Measurements from ENCODE around the gene NPAS2. TPM values are rescaled to one million over a fixed set of nuclear protein-coding genes. Genes with fewer than 3 reads are reported as not detected.

NPAS2 gene
- total and polyA plus RNA-seq, 2 of the 8 experiments (the other 6 are each of a cell fraction or from before 2014, with no cell fraction given), result 1.8 to 1.9 TPM

GRCh38 chr2:100940240-100940639, 120.3 kb downstream of the NPAS2 start:
- Histone ChIP-seq H3K18ac (ENCODE audit: extremely low read depth, low read length) (no peak overlapping the region), H4K91ac (replicated peaks; ENCODE audit: insufficient read length, low read length) (no peak overlapping the region), H2BK5ac (ENCODE audit: low read depth, low read length) (no peak overlapping the region), H3K23ac (ENCODE audit: insufficient read length) (no peak overlapping the region), H3K4me3 (ENCODE audit: extremely low read depth in 1 of 4, insufficient read depth in 2 of 4, low read depth in 3 of 4, low read length in 4 of 4) (no peak overlapping the region), H3K4me2 (ENCODE audit: insufficient read depth in 1 of 2, low read depth in 2 of 2, low read length in 2 of 2) (no peak overlapping the region), H3K79me2 (ENCODE audit: control insufficient read depth in 1 of 2, insufficient read depth in 2 of 2, low read length in 2 of 2) (no peaks in the 10 kb centered on the region), H3K56ac (replicated peaks; ENCODE audit: insufficient read length, low read depth, low read length) (no peak overlapping the region), H4K5ac (ENCODE audit: insufficient read length, low read depth, low read length) (no peak overlapping the region), H3K27me3 (replicated peaks in 1 of 4; ENCODE audit: control insufficient read depth in 3 of 4, extremely low read depth in 1 of 4, insufficient read depth in 3 of 4, low read length in 3 of 4) (no peaks in the 10 kb centered on the region), H3K4me1 (replicated peaks in 1 of 4; ENCODE audit: control insufficient read depth in 3 of 4, insufficient read depth in 4 of 4, low read length in 3 of 4) (no peaks in the 10 kb centered on the region), H4K20me1 (replicated peaks in 1 of 2; ENCODE audit: control insufficient read depth in 1 of 2, insufficient read depth in 2 of 2, low read length in 2 of 2) (no peaks in the 10 kb centered on the region), H3K4ac (replicated peaks; ENCODE audit: insufficient read length, low read depth, low read length) (no peak overlapping the region), H3K79me1 (ENCODE audit: low read depth, low read length) (no peaks in the 10 kb centered on the region), H2BK120ac (replicated peaks; ENCODE audit: low read depth, low read length) (no peak overlapping the region), H3K27ac (ENCODE audit: low read depth, low read length) (no peak overlapping the region), H2BK15ac (ENCODE audit: low read length) (no peak overlapping the region), H2BK12ac (ENCODE audit: low read depth, low read length) (no peak overlapping the region), H2BK20ac (ENCODE audit: low read length) (no peak overlapping the region), H3K36me3 (ENCODE audit: control insufficient read depth in 2 of 4, insufficient read depth in 4 of 4, low read length in 3 of 4) (no peaks in the 10 kb centered on the region), H3K23me2 (ENCODE audit: low read depth, low read length) (no peaks in the 10 kb centered on the region), H3K14ac (ENCODE audit: insufficient read length) (no peak overlapping the region), H2AK5ac (ENCODE audit: low read depth, low read length) (no peak overlapping the region), H2AFZ (ENCODE audit: low read length) (no peak overlapping the region), H3K9me3 (ENCODE audit: insufficient read depth in 2 of 2, low read depth in 1 of 2, low read length in 1 of 2) (no peaks in the 10 kb centered on the region; a peak in 1 of 4 replicates), H3K9ac (replicated peaks in 1 of 4; ENCODE audit: extremely low read depth in 1 of 4, low read depth in 3 of 4, low read length in 3 of 4) (no peak overlapping the region), H4K8ac (ENCODE audit: extremely low read depth, insufficient read depth, low read length) (no peak overlapping the region)
- WGBS, 2 experiments (ENCODE audit: extremely low coverage in 1 of 2, insufficient coverage in 1 of 2, insufficient read length in 1 of 2, insufficient replicate concordance in 2 of 2, low coverage in 1 of 2, low lambda C conversion rate in 2 of 2, missing lambda C conversion rate in 1 of 2), result 96% methylated on average over 4 of the region's 4 CpGs; no CpG with 5 or more reads in 1 of the 2 experiments
- FAIRE-seq, result no peak
- DNase-seq (ENCODE audit: low read depth in 1 of 2, low spot score in 2 of 2), result no peak
- ChIA-PET POLR2A (ENCODE audit: partially characterized antibody) (no interaction called here), CTCF (ENCODE audit: partially characterized antibody) (interaction anchor here (1.0 to 2.9 kb wide), 2 partner anchors 11 to 21 kb away, joined by 3 to 13 read pairs; no protein-coding TSS in a partner anchor)
- TF ChIP-seq TAF1 (IDR thresholded peaks at IDR 0.05; ENCODE audit: low read depth, low read length), result no peak
- TF ChIP-seq SP1 (IDR thresholded peaks at IDR 0.05; ENCODE audit: low read depth, low read length), result no peak
- TF ChIP-seq TEAD4 (IDR thresholded peaks at IDR 0.05; ENCODE audit: low read depth, low read length), result no peak
- TF ChIP-seq ATF2 (IDR thresholded peaks at IDR 0.05; ENCODE audit: low read length), result no peak
- TF ChIP-seq RXRA (IDR thresholded peaks at IDR 0.05; ENCODE audit: insufficient read depth, low read depth, low read length), result no peak
- no peak for TF ChIP-seq CBX5 (IDR thresholded peaks at IDR 0.05; ENCODE audit: low read depth, low read length)
- no peak for TF ChIP-seq CTCF (IDR thresholded peaks at IDR 0.05; ENCODE audit: control extremely low read depth in 1 of 3, insufficient read depth in 1 of 3, low read depth in 1 of 3, low read length in 3 of 3)
- TF ChIP-seq EGR1 (IDR thresholded peaks at IDR 0.05; ENCODE audit: borderline replicate concordance, low read depth, low read length), result no peak

Data from H1 (cell line).